ENCODE data around the gene DCXR. TPM values are rescaled to one million over a fixed set of nuclear protein-coding genes. Genes with fewer than 3 reads are reported as not detected.
A peak's percentile ranks its signal among the peaks of the same experiment; 100 is the strongest.

The DCXR gene
- total RNA-seq, 1 experiment from 2014 or later: 135 TPM

DNA sequence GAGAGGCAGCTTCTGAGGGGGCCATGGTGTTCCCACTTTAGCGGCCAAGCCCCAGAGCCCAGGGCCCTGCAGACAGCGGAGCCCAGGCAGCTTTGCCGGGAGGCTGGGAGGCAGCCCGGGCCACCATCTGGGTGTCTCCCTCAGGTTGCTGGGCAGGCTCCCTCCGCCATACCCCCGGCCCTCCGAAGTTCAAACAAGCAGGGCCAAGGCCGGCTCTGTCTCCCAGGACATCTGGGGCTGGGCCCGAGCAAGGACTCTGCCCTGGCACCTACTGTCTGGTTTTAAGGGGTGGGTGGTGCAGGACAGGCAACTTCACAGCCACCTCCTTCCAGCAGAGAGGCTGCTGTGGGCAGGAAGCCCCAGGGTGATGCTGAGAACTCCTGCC lies 25.5 kb upstream of the DCXR start:
- Histone ChIP-seq H4K20me1 (ENCODE audit: low read length) (no peaks in the 10 kb centered on the region), H2AFZ (ENCODE audit: low read length) (no peak overlapping the region), H3K27me3 (ENCODE audit: low read length) (no peaks in the 10 kb centered on the region), H3K79me2 (ENCODE audit: low read length) (peaks cover 29% of the 10 kb centered on the region), H3F3A (ENCODE audit: low read length, unreplicated experiment) (no peaks in the 10 kb centered on the region), H3K4me1 (ENCODE audit: insufficient read depth, low read length) (peaks cover 17% of the 10 kb centered on the region), H3K9ac (ENCODE audit: low read length) (no peak overlapping the region), H3K27ac (ENCODE audit: low read length) (no peak overlapping the region), H3K4me3 (ENCODE audit: low read length) (no peak overlapping the region), H3K4me2 (ENCODE audit: low read length) (no peak overlapping the region), H3K36me3 (ENCODE audit: low read depth, low read length) (peaks cover 38% of the 10 kb centered on the region), H3K9me3 (ENCODE audit: low read length) (no peaks in the 10 kb centered on the region), H3K9me2 (replicated peaks; ENCODE audit: low read length) (no peaks in the 10 kb centered on the region)
- ChIA-PET POLR2A (ENCODE audit: unreplicated experiment) (no interaction called here), CTCF (no interaction called here)
- no TSS peak for BruUV-seq (replicated peaks)
- TF ChIP-seq EZH2 (IDR thresholded peaks at IDR 0.05; ENCODE audit: low read length, unreplicated experiment) (no peak), EZH2phosphoT487 (IDR thresholded peaks at IDR 0.05; ENCODE audit: borderline replicate concordance, low read length) (no peak)
- TF ChIP-seq, protein P1, sequence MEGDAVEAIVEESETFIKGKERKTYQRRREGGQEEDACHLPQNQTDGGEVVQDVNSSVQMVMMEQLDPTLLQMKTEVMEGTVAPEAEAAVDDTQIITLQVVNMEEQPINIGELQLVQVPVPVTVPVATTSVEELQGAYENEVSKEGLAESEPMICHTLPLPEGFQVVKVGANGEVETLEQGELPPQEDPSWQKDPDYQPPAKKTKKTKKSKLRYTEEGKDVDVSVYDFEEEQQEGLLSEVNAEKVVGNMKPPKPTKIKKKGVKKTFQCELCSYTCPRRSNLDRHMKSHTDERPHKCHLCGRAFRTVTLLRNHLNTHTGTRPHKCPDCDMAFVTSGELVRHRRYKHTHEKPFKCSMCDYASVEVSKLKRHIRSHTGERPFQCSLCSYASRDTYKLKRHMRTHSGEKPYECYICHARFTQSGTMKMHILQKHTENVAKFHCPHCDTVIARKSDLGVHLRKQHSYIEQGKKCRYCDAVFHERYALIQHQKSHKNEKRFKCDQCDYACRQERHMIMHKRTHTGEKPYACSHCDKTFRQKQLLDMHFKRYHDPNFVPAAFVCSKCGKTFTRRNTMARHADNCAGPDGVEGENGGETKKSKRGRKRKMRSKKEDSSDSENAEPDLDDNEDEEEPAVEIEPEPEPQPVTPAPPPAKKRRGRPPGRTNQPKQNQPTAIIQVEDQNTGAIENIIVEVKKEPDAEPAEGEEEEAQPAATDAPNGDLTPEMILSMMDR (conservative IDR thresholded peaks at IDR 0.05; ENCODE audit: low read depth, low read length): no peak
- DNase-seq (no peak), ATAC-seq (no peak)
- intact Hi-C loops (cut with micrococcal nuclease): no loop called here

DNA sequence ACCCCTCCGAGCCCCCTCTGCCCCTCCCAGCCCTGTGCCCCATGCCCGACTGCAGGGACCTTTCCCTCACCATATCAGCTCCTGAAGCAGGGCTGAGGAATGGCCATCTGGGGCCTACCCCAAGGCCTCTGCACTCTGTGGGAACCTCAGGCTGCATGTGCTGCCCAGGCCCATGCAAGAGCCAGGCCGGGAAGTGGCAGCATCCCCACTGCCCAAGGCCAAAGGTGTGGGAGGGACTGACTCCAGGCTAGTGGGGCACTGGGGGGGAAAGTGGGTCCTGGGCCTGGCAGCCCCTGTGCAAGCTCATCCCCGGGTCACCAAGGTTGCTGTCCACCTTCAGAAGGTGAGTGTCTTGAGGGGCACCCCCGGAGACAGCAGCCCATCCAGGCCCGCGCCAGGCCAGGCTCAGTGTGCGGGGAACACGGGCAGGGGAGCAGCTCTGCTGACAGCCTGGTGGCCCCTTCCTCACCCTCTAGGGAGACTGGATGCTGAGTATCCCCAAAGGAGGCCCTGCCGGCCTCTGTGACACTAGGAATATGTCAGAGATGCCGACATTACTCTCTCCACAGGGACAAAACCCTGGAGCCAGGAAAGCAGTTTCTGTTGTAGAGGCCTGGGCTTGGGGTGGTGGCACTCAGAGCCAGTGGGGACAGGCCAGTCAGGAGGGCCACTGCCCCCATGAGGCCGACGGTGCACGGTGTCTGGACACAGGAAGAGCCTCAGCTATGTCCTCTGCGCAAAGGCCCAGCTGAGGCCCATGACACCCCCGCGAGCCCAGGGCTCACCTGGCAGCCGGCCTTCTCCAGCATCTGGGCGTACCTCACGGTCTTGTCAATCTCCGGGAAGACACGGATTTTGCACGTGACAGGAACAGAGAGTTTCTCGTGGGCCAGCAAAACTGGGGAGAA lies 24.8 kb upstream of the DCXR start:
- BruUV-seq (replicated peaks): no TSS peak
- no peak for DNase-seq
- no peaks in the 10 kb centered on the region for H3K27me3 ChIP-seq (ENCODE audit: low read length)
- intact Hi-C loops (cut with micrococcal nuclease): no loop called here
- no peaks in the 10 kb centered on the region for H3K9me2 ChIP-seq (replicated peaks; ENCODE audit: low read length)
- H3F3A ChIP-seq (ENCODE audit: low read length, unreplicated experiment): no peaks in the 10 kb centered on the region
- TF ChIP-seq EZH2phosphoT487 (IDR thresholded peaks at IDR 0.05; ENCODE audit: borderline replicate concordance, low read length) (no peak), EZH2 (IDR thresholded peaks at IDR 0.05; ENCODE audit: low read length, unreplicated experiment) (no peak)
- TF ChIP-seq, protein P1 (conservative IDR thresholded peaks at IDR 0.05; ENCODE audit: low read depth, low read length): peak; percentile 10; the same call in 1 of the 2 replicates
- H3K4me3 ChIP-seq (ENCODE audit: low read length): no peak overlapping the region
- ChIA-PET CTCF (no interaction called here), POLR2A (ENCODE audit: unreplicated experiment) (no interaction called here)
- H4K20me1 ChIP-seq (ENCODE audit: low read length): no peaks in the 10 kb centered on the region
- H3K36me3 ChIP-seq (ENCODE audit: low read depth, low read length): peaks cover 44% of the 10 kb centered on the region
- no peak overlapping the region for H2AFZ ChIP-seq (ENCODE audit: low read length)
- ATAC-seq: no peak
- H3K9me3 ChIP-seq (ENCODE audit: low read length): no peaks in the 10 kb centered on the region
- no peak overlapping the region for H3K9ac ChIP-seq (ENCODE audit: low read length)
- H3K4me2 ChIP-seq (ENCODE audit: low read length): no peak overlapping the region
- no peak overlapping the region for H3K27ac ChIP-seq (ENCODE audit: low read length)
- peaks cover 29% of the 10 kb centered on the region for H3K79me2 ChIP-seq (ENCODE audit: low read length)
- H3K4me1 ChIP-seq (ENCODE audit: insufficient read depth, low read length): peaks cover 17% of the 10 kb centered on the region

Data from PC-3 (cell line).